ENCODE results near the gene APAF1.

DNA sequence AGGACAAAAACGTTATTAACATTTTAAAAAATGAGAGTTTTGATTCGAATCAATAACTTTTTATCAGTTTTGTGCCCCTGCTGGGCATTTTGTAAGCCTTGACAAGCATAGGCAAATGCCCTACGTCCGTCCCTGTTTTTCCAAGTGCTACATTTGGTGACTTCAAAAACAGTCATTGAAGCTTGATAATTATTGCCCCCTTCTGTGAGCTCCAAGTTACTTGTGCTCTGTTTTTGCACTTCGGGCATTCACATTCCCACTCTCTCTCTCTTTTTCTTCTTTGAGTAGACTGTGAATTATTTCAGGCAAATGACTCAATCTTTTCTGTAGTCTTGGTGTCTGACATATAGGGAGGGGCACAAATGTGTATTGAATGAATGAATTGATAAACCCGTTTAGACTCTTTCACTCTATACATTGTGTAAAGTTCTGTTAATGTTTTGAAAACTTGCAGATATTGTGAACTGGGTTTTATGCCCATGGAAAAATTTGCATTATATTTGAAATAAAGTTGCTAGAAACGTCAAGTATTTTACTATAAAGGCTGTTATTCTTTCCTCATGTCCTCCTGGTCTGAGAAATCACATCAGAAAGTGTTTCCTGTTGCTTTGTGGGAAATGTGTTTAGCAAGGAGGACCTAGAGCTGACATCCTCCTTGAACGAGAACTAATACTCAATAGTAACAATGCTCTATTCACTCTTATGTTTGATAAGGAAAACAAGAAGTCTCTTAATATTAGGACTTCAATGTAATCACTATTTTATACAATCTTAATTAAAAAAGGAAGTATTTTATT, 1.4 kb downstream of the APAF1 start:
- TF ChIP-seq, protein P1, sequence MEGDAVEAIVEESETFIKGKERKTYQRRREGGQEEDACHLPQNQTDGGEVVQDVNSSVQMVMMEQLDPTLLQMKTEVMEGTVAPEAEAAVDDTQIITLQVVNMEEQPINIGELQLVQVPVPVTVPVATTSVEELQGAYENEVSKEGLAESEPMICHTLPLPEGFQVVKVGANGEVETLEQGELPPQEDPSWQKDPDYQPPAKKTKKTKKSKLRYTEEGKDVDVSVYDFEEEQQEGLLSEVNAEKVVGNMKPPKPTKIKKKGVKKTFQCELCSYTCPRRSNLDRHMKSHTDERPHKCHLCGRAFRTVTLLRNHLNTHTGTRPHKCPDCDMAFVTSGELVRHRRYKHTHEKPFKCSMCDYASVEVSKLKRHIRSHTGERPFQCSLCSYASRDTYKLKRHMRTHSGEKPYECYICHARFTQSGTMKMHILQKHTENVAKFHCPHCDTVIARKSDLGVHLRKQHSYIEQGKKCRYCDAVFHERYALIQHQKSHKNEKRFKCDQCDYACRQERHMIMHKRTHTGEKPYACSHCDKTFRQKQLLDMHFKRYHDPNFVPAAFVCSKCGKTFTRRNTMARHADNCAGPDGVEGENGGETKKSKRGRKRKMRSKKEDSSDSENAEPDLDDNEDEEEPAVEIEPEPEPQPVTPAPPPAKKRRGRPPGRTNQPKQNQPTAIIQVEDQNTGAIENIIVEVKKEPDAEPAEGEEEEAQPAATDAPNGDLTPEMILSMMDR (IDR thresholded peaks at IDR 0.05; ENCODE audit: low read depth, low read length, missing input control): no peak
- TF ChIP-seq, protein P2, sequence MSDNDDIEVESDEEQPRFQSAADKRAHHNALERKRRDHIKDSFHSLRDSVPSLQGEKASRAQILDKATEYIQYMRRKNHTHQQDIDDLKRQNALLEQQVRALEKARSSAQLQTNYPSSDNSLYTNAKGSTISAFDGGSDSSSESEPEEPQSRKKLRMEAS (IDR thresholded peaks at IDR 0.05): no peak
- no peak for TF ChIP-seq JUND (IDR thresholded peaks at IDR 0.05)
- no peak for TF ChIP-seq RXRA (IDR thresholded peaks at IDR 0.05)
- TF ChIP-seq, protein P3, sequence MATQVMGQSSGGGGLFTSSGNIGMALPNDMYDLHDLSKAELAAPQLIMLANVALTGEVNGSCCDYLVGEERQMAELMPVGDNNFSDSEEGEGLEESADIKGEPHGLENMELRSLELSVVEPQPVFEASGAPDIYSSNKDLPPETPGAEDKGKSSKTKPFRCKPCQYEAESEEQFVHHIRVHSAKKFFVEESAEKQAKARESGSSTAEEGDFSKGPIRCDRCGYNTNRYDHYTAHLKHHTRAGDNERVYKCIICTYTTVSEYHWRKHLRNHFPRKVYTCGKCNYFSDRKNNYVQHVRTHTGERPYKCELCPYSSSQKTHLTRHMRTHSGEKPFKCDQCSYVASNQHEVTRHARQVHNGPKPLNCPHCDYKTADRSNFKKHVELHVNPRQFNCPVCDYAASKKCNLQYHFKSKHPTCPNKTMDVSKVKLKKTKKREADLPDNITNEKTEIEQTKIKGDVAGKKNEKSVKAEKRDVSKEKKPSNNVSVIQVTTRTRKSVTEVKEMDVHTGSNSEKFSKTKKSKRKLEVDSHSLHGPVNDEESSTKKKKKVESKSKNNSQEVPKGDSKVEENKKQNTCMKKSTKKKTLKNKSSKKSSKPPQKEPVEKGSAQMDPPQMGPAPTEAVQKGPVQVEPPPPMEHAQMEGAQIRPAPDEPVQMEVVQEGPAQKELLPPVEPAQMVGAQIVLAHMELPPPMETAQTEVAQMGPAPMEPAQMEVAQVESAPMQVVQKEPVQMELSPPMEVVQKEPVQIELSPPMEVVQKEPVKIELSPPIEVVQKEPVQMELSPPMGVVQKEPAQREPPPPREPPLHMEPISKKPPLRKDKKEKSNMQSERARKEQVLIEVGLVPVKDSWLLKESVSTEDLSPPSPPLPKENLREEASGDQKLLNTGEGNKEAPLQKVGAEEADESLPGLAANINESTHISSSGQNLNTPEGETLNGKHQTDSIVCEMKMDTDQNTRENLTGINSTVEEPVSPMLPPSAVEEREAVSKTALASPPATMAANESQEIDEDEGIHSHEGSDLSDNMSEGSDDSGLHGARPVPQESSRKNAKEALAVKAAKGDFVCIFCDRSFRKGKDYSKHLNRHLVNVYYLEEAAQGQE (IDR thresholded peaks at IDR 0.05): no peak
- no peak for TF ChIP-seq TAF1 (conservative IDR thresholded peaks at IDR 0.05)
- no peak for TF ChIP-seq YY1 (IDR thresholded peaks at IDR 0.05)
- TF ChIP-seq HNF4G (IDR thresholded peaks at IDR 0.05): no peak

All from liver (tissue), 3 donors.